Mesodermal cell (in vitro differentiated cells): ENCODE data around the gene DGKQ. TPM values are rescaled to one million over a fixed set of nuclear protein-coding genes. Genes with fewer than 3 reads are reported as not detected.

Experiments
- H3K27ac ChIP-seq: 2 replicates; pipeline ENCODE4 v1.7.0; 2013; ENCODE audit warnings: mild to moderate bottlenecking, low read depth, low read length, moderate library complexity; ENCODE audit not compliant: severe bottlenecking
- H3K36me3 ChIP-seq: 2 replicates; pipeline ENCODE4 v1.7.1; 2013; ENCODE audit warnings: mild to moderate bottlenecking, low read length, moderate library complexity; ENCODE audit not compliant: control insufficient read depth, insufficient read depth
- H3K4me1 ChIP-seq: one replicate; pipeline ENCODE4 v1.7.1; 2013; ENCODE audit warnings: mild to moderate bottlenecking, low read length; ENCODE audit not compliant: insufficient read depth, control insufficient read depth, poor library complexity, severe bottlenecking
- H3K4me3 ChIP-seq: 2 replicates; pipeline ENCODE4 v1.7.0; 2013; ENCODE audit warnings: low read length, control low read depth, mild to moderate bottlenecking; ENCODE audit not compliant: insufficient read depth, poor library complexity, severe bottlenecking; ENCODE audit errors: extremely low read depth
- H3K9me3 ChIP-seq: 2 replicates; pipeline ENCODE4 v1.7.1; 2013; ENCODE audit warnings: mild to moderate bottlenecking, low read length, moderate library complexity; ENCODE audit not compliant: control insufficient read depth
- WGBS, 2 experiments: methylation state at CpG; one replicate each; pipeline ENCODE4 v1.1.5; 2013; ENCODE audit warnings: missing lambda C conversion rate in 2 of 2; ENCODE audit not compliant: insufficient coverage in 2 of 2; 5-methylcytosine and 5-hydroxymethylcytosine counted together
- polyA plus RNA-seq, 2 experiments: library from polyadenylated mRNA; stranded (reverse); fragments of 50-300 nt; gene quantifications; one replicate each; pipeline ENCODE4 v1.2.3, GENCODE V29; 2013

The DGKQ gene
- 11.0 TPM for polyA plus RNA-seq (2013, experiment 1 of 2)
- polyA plus RNA-seq (2013, experiment 2 of 2), result 8.0 TPM

- Histone ChIP-seq H3K4me3 (peak within 1 kb of the TSS; percentile 51), H3K27ac (no peak within 1 kb of the TSS), H3K4me1 (no peaks in the 10 kb centered on the region), H3K36me3 (no peaks in the 10 kb centered on the region), H3K9me3 (peaks cover 4% of the 10 kb centered on the region)
- 44 to 46% methylated on average over 72 to 101 of the region's 123 CpGs for WGBS, 2 experiments
Observed at GRCh38 chr4:973431-974397, at the start of gene DGKQ. Gene DGKQ (minus strand): TSS chr4:973569. CDS start chr4:973482, 87 bp downstream.

- Histone ChIP-seq H3K9me3 (no peaks in the 10 kb centered on the region), H3K4me1 (peaks cover 21% of the 10 kb centered on the region), H3K4me3 (no peak overlapping the region), H3K36me3 (peaks cover 16% of the 10 kb centered on the region), H3K27ac (no peak overlapping the region)
- WGBS, 2 experiments, result 84 to 85% methylated on average over 18 of the region's 19 CpGs
Observed at GRCh38 chr4:1022739-1023066, 49.3 kb upstream of the DGKQ start.

DNA sequence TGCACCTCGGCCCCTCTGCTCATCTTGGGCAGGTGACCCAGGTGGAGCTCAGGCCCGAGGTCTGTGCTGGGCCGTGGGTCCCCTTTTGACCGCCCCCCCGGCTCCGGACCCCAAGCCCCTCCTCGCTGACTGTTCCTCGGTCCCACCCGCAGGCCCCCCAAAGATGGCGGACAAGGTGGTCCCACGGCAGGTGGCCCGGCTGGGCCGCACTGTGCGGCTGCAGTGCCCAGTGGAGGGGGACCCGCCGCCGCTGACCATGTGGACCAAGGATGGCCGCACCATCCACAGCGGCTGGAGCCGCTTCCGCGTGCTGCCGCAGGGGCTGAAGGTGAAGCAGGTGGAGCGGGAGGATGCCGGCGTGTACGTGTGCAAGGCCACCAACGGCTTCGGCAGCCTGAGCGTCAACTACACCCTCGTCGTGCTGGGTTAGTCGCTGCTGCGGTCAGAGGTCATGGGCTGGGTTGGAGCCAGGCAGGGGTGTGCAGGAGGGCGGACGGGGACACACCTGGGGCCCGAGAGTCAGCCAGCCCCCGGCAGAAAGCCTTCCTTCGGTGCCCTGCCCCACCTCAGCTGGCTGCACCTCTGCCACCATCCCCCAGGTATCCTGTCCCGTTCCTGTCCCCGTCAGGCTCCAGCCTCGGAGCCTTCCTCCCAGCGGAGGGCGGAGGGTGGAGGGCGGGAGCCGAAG is 48.8 kb upstream of the DGKQ start:
- 91 to 93% methylated on average over 36 to 46 of the region's 46 CpGs for WGBS, 2 experiments
- peaks cover 23% of the 10 kb centered on the region for H3K4me1 ChIP-seq
- H3K4me3 ChIP-seq, result no peak overlapping the region

GRCh38 chr4:1021386-1022050 is 48.1 kb upstream of the DGKQ start:
- no peak overlapping the region for H3K4me3 ChIP-seq
- no peak overlapping the region for H3K27ac ChIP-seq
- peaks cover 16% of the 10 kb centered on the region for H3K36me3 ChIP-seq
- H3K4me1 ChIP-seq, result peaks cover 23% of the 10 kb centered on the region
- 92 to 97% methylated on average over 17 to 19 of the region's 19 CpGs for WGBS, 2 experiments
- H3K9me3 ChIP-seq, result no peaks in the 10 kb centered on the region

More for the DNA sequence above, 48.8 kb upstream of the DGKQ start:
- Histone ChIP-seq H3K9me3 (no peaks in the 10 kb centered on the region), H3K27ac (no peak overlapping the region), H3K36me3 (peaks cover 16% of the 10 kb centered on the region)

GRCh38 chr4:1019729-1020470 is 46.5 kb upstream of the DGKQ start:
- WGBS, 2 experiments, result 76 to 80% methylated on average over 21 to 22 of the region's 23 CpGs
- no peak overlapping the region for H3K4me3 ChIP-seq
- no peak overlapping the region for H3K27ac ChIP-seq
- peaks cover 23% of the 10 kb centered on the region for H3K4me1 ChIP-seq
- no peaks in the 10 kb centered on the region for H3K9me3 ChIP-seq
- peaks cover 5% of the 10 kb centered on the region for H3K36me3 ChIP-seq

GRCh38 chr4:1019320-1019719 is 46.0 kb upstream of the DGKQ start:
- no peak overlapping the region for H3K4me3 ChIP-seq
- peaks cover 2% of the 10 kb centered on the region for H3K36me3 ChIP-seq
- H3K4me1 ChIP-seq, result peaks cover 23% of the 10 kb centered on the region
- H3K9me3 ChIP-seq, result no peaks in the 10 kb centered on the region
- 70 to 77% methylated on average over 8 to 9 of the region's 9 CpGs for WGBS, 2 experiments
- H3K27ac ChIP-seq, result no peak overlapping the region

GRCh38 chr4:1018147-1019020 is 45.0 kb upstream of the DGKQ start:
- H3K9me3 ChIP-seq, result no peaks in the 10 kb centered on the region
- H3K27ac ChIP-seq, result no peak overlapping the region
- peaks cover 23% of the 10 kb centered on the region for H3K4me1 ChIP-seq
- H3K4me3 ChIP-seq, result no peak overlapping the region
- 89% methylated on average over 20 to 22 of the region's 29 CpGs for whole genome bisulfite sequencing, 2 experiments
- H3K36me3 ChIP-seq, result peaks cover 5% of the 10 kb centered on the region

- Histone ChIP-seq H3K9me3 (no peaks in the 10 kb centered on the region), H3K4me3 (no peak overlapping the region), H3K27ac (no peak overlapping the region), H3K36me3 (peaks cover 5% of the 10 kb centered on the region), H3K4me1 (peaks cover 23% of the 10 kb centered on the region)
- 88 to 89% methylated on average over 15 of the region's 15 CpGs for WGBS, 2 experiments
Observed at GRCh38 chr4:1017706-1018105, 44.3 kb upstream of the DGKQ start.

GRCh38 chr4:1017211-1017610 is 43.8 kb upstream of the DGKQ start:
- peaks cover 23% of the 10 kb centered on the region for H3K4me1 ChIP-seq
- H3K4me3 ChIP-seq, result no peak overlapping the region
- H3K27ac ChIP-seq, result no peak overlapping the region
- H3K9me3 ChIP-seq, result no peaks in the 10 kb centered on the region
- WGBS, 2 experiments, result 83 to 90% methylated on average over 11 to 12 of the region's 16 CpGs
- H3K36me3 ChIP-seq, result peaks cover 5% of the 10 kb centered on the region
